HG03060 (cell line): ENCODE results near the gene EDRF1.
"Not testable (repeated sequence)": the region's sequence is repeated elsewhere in the genome, so short reads cannot be mapped to it uniquely, and the experiment has no call there.

Experiments used
- ATAC-seq: cut with Tn5 transposase; IDR thresholded peaks from one replicate; pipeline ENCODE4 v1.9.1; 2021; ENCODE audit warnings: low read depth, moderate number of reproducible peaks; ENCODE audit not compliant: unreplicated experiment

EDRF1 gene

GRCh38 chr10:125719173-125720001, at the start of gene EDRF1:
TSS of gene EDRF1 (plus strand) at chr10:125719709. CDS start at chr10:125719808, 99 bp downstream.
- peak; percentile 90 for ATAC-seq

GRCh38 chr10:125672884-125673283, 46.6 kb upstream of the EDRF1 start:
- ATAC-seq: no peak

GRCh38 chr10:125679436-125679835, 40.1 kb upstream of the EDRF1 start:
- ATAC-seq: no peak

- no peak for ATAC-seq
Measured at GRCh38 chr10:125683063-125683462, 36.4 kb upstream of the EDRF1 start, which contains the start of gene TEX36. TSS of gene TEX36 (minus strand) at chr10:125683163. CDS start at chr10:125682989, 174 bp downstream.

GRCh38 chr10:125683821-125684220, 35.7 kb upstream of the EDRF1 start:
- no peak for ATAC-seq

GRCh38 chr10:125684581-125684980, 34.9 kb upstream of the EDRF1 start:
- no peak for ATAC-seq

GRCh38 chr10:125687507-125688185, 31.9 kb upstream of the EDRF1 start:
- no peak for ATAC-seq

GRCh38 chr10:125689955-125690569, 29.4 kb upstream of the EDRF1 start:
- ATAC-seq: no peak

- ATAC-seq: no peak
Measured at GRCh38 chr10:125691160-125691981, 28.1 kb upstream of the EDRF1 start.

GRCh38 chr10:125692196-125692595, 27.3 kb upstream of the EDRF1 start:
- ATAC-seq: no peak

- ATAC-seq: no peak
Measured at GRCh38 chr10:125692601-125693523, 26.6 kb upstream of the EDRF1 start.

- no peak for ATAC-seq
Measured at GRCh38 chr10:125693524-125693847, 26.0 kb upstream of the EDRF1 start.

- no peak for ATAC-seq
Measured at GRCh38 chr10:125694883-125695282, 24.6 kb upstream of the EDRF1 start.

- not testable (repeated sequence) for ATAC-seq
Measured at GRCh38 chr10:125696884-125697283, 22.6 kb upstream of the EDRF1 start.

GRCh38 chr10:125698481-125698998, 21.0 kb upstream of the EDRF1 start:
- no peak for ATAC-seq

- ATAC-seq: no peak
Measured at GRCh38 chr10:125699562-125700143, 19.9 kb upstream of the EDRF1 start.

GRCh38 chr10:125700355-125700911, 19.1 kb upstream of the EDRF1 start:
- no peak for ATAC-seq
